SK-N-SH treated with all-trans-retinoic acid at 6 μM for 48 hours (cell line): ENCODE results near the gene MPP2.

Experiments used
- ATAC-seq: fragments of 200-7000 bp; cut with Tn5 transposase; 3 replicates; pipeline ENCODE4 v1.9.1; 2020; ENCODE audit warnings: mild to moderate bottlenecking, moderate library complexity
- ARNTL ChIP-seq: fragments of 450-650 bp; formaldehyde crosslinking; IDR thresholded peaks from 2 replicates; pipeline ENCODE4 v1.5.0; 2020; ENCODE audit warnings: low read depth, mild to moderate bottlenecking, moderate library complexity, borderline replicate concordance
- CSRNP3 ChIP-seq: fragments of 250-450 bp; sonication (Bioruptor Pico); IDR thresholded peaks from 2 replicates; pipeline ENCODE4 v1.5.1; 2021; ENCODE audit warnings: mild to moderate bottlenecking, moderate library complexity
- ESRRG ChIP-seq: fragments of 250-450 bp; sonication (Bioruptor Pico); IDR thresholded peaks from 2 replicates; pipeline ENCODE4 v1.6.1; 2021; ENCODE audit warnings: mild to moderate bottlenecking
- GLIS3 ChIP-seq: fragments of 250-450 bp; sonication (Bioruptor Pico); IDR thresholded peaks from 2 replicates; pipeline ENCODE4 v1.5.0; 2020; ENCODE audit warnings: mild to moderate bottlenecking, moderate library complexity
- ISL1 ChIP-seq: fragments of 250-450 bp; sonication (Bioruptor Pico); IDR thresholded peaks from 2 replicates; pipeline ENCODE4 v2.1.2; 2022; ENCODE audit warnings: mild to moderate bottlenecking, moderate library complexity
- OSR1 ChIP-seq: fragments of 250-450 bp; sonication (Bioruptor Pico); IDR thresholded peaks from 2 replicates; pipeline ENCODE4 v1.8.0; 2022; ENCODE audit warnings: moderate library complexity, mild to moderate bottlenecking, inconsistent platforms
- PATZ1 ChIP-seq: fragments of 250-450 bp; sonication (Bioruptor Pico); IDR thresholded peaks from 2 replicates; pipeline ENCODE4 v1.8.0; 2020; ENCODE audit warnings: mild to moderate bottlenecking, moderate library complexity, borderline replicate concordance
- PPARA ChIP-seq: fragments of 250-450 bp; sonication (Bioruptor Pico); IDR thresholded peaks from 2 replicates; pipeline ENCODE4 v1.5.0; 2020; ENCODE audit warnings: mild to moderate bottlenecking, borderline replicate concordance
- RARB ChIP-seq: fragments of 250-450 bp; sonication (Bioruptor Pico); IDR thresholded peaks from 2 replicates; pipeline ENCODE4 v1.8.0; 2021; ENCODE audit warnings: mild to moderate bottlenecking, moderate library complexity
- SNAI2 ChIP-seq: fragments of 250-450 bp; sonication (Bioruptor Pico); IDR thresholded peaks from 2 replicates; pipeline ENCODE4 v1.5.0; 2020; ENCODE audit warnings: mild to moderate bottlenecking, moderate library complexity
- TCF4 ChIP-seq: fragments of 250-450 bp; sonication (Bioruptor Pico); IDR thresholded peaks from 2 replicates; pipeline ENCODE4 v1.8.0; 2021; ENCODE audit warnings: mild to moderate bottlenecking, moderate library complexity, borderline replicate concordance
- TOX ChIP-seq: fragments of 250-450 bp; sonication (Bioruptor Pico); IDR thresholded peaks from 2 replicates; pipeline ENCODE4 v1.8.0; 2021; ENCODE audit warnings: mild to moderate bottlenecking, moderate library complexity, borderline replicate concordance
- TSHZ2 ChIP-seq: fragments of 250-450 bp; sonication (Bioruptor Pico); IDR thresholded peaks from 2 replicates; pipeline ENCODE4 v1.5.0; 2020; ENCODE audit warnings: mild to moderate bottlenecking, moderate library complexity
- ZC3H10 ChIP-seq: fragments of 250-450 bp; sonication (Bioruptor Pico); IDR thresholded peaks from 2 replicates; pipeline ENCODE4 v1.5.1; 2021; ENCODE audit warnings: mild to moderate bottlenecking, moderate library complexity
- ZFP30 ChIP-seq: fragments of 450-650 bp; formaldehyde crosslinking; IDR thresholded peaks from 2 replicates; pipeline ENCODE4 v1.5.0; 2022; ENCODE audit warnings: mild to moderate bottlenecking, moderate library complexity
- ZNF8 ChIP-seq: fragments of 450-650 bp; formaldehyde crosslinking; IDR thresholded peaks from 2 replicates; pipeline ENCODE4 v1.5.0; 2020; ENCODE audit warnings: mild to moderate bottlenecking, moderate library complexity

The MPP2 gene

GRCh38 chr17:43839670-43840108, 67.6 kb downstream of the MPP2 start (continued):
- TF ChIP-seq SNAI2 (no peak), TOX (CRISPR knock-in tag) (no peak), GLIS3 (CRISPR knock-in tag) (no peak), ISL1 (CRISPR knock-in tag) (no peak), PATZ1 (no peak)

GRCh38 chr17:43834106-43834505, 73.2 kb downstream of the MPP2 start:
- no peak for TF ChIP-seq ZFP30 (CRISPR knock-in tag)
- TF ChIP-seq TCF4 (CRISPR knock-in tag), result no peak
- no peak for TF ChIP-seq CSRNP3
- TF ChIP-seq OSR1 (CRISPR knock-in tag), result no peak
- TF ChIP-seq ZC3H10 (CRISPR knock-in tag), result no peak
- TF ChIP-seq GLIS3 (CRISPR knock-in tag), result no peak
- TF ChIP-seq SNAI2, result no peak
- no peak for TF ChIP-seq RARB (CRISPR knock-in tag)
- TF ChIP-seq PPARA (CRISPR knock-in tag), result no peak
- no peak for TF ChIP-seq ISL1 (CRISPR knock-in tag)
- TF ChIP-seq ESRRG (CRISPR knock-in tag), result no peak
- no peak for TF ChIP-seq ARNTL
- TF ChIP-seq ZNF8 (CRISPR knock-in tag), result no peak
- TF ChIP-seq TOX (CRISPR knock-in tag), result no peak
- no peak for TF ChIP-seq TSHZ2 (CRISPR knock-in tag)
- ATAC-seq, result no peak

GRCh38 chr17:43832976-43833829, 74.1 kb downstream of the MPP2 start, which contains the start of gene MPP3:
Gene MPP3 (minus strand): TSS chr17:43833146. CDS start chr17:43831906, 1,240 bp downstream.
- TF ChIP-seq PATZ1 (no peak), ZNF8 (CRISPR knock-in tag) (no peak), PPARA (CRISPR knock-in tag) (no peak), ZFP30 (CRISPR knock-in tag) (no peak), SNAI2 (no peak), RARB (CRISPR knock-in tag) (no peak), TSHZ2 (CRISPR knock-in tag) (no peak), OSR1 (CRISPR knock-in tag) (no peak)
- peak; percentile 91 for ATAC-seq
